Peyer's patch (tissue), 4 donors: Measurements from ENCODE around the gene TMEM242. TPM values are rescaled to one million over a fixed set of nuclear protein-coding genes. Genes with fewer than 3 reads are reported as not detected.
A peak's percentile ranks its signal among the peaks of the same experiment; 100 is the strongest.

Source experiments
- DNase-seq, 3 donors: peaks; one replicate each; pipeline ENCODE4 v3.0.0-alpha.2; 2017 to 2019
- H3K27ac ChIP-seq, 4 donors: fragments of 200-600 bp; sonication (generic); one replicate each; pipeline ENCODE4 v1.5.1; 2016 to 2019
- H3K27me3 ChIP-seq, 2 donors: fragments of 200-600 bp; sonication (generic); one replicate each; pipeline ENCODE4 v1.5.1; 2019
- H3K36me3 ChIP-seq, 3 donors: fragments of 200-600 bp; sonication (generic); one replicate each; pipeline ENCODE4 v1.5.1; 2016 to 2019
- H3K4me1 ChIP-seq, 4 donors: fragments of 200-600 bp; sonication (generic); one replicate each; pipeline ENCODE4 v1.5.1; 2016 to 2019
- H3K4me3 ChIP-seq, 4 donors: fragments of 200-600 bp; sonication (generic); 1 replicate in 3 of 4; 2 replicates in 1 of 4; pipeline ENCODE4 v1.5.1; 2016 to 2019; ENCODE audit warnings: mild to moderate bottlenecking in 1 of 4
- H3K9me3 ChIP-seq, 4 donors: fragments of 200-600 bp; sonication (generic); one replicate each; pipeline ENCODE4 v1.5.1; 2016 to 2019; ENCODE audit warnings: mild to moderate bottlenecking in 1 of 4
- POLR2A ChIP-seq, 2 donors: fragments of 450-650 bp; IDR thresholded peaks; one replicate each; pipeline ENCODE4 v1.5.1; 2017; ENCODE audit warnings: antibody characterized with exemption in 2 of 2, mild to moderate bottlenecking in 2 of 2, moderate library complexity in 2 of 2
- total RNA-seq, 4 donors: library from RNA; depleted of rRNA; stranded (reverse); fragments of >200 nt; gene quantifications; one replicate each; pipeline ENCODE4 v1.1.0, GENCODE V29; 2016
- TF ChIP-seq, protein P1 (sequence below), 6 experiments: fragments of 450-650 bp in 4 of 6; fragments of 200-600 bp in 2 of 6; sonication (generic) in 1 of 6; IDR thresholded peaks; one replicate each; pipeline ENCODE4 v1.5.1; 2017 to 2019; ENCODE audit warnings: antibody characterized with exemption in 6 of 6, mild to moderate bottlenecking in 3 of 6, moderate library complexity in 1 of 6

Gene TMEM242
- total RNA-seq, 4 donors from 2014 or later: 3.3 to 9.4 (median 4.9) TPM

DNA sequence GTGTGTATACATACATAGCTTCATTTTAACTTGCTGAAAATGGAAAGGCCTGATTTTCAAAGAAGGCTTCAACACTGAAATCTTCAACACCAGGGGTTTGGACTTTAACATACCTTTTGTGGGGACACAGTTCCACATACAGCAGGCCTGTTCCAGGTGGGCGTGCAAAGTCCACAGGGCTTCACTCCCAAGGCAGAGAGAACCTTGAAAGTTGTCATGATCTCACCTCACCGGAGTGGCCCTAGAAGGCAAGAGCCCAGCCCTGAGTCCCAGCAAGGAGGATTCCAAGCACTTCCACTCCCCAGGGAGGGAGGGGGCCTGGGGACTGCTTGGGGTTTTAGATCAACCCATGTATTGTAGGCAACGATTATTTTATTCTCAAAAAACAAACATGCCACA lies 47.2 kb downstream of the TMEM242 start:
- DNase-seq: peak in 2 of 3 donors; percentile 59 to 65
- Histone ChIP-seq H3K4me1 (peaks cover 3 to 9% (median 6%) of the 10 kb centered on the region in 4 donors), H3K27ac (no peak overlapping the region), H3K9me3 (no peaks in the 10 kb centered on the region), H3K27me3 (no peaks in the 10 kb centered on the region), H3K4me3 (no peak overlapping the region), H3K36me3 (no peaks in the 10 kb centered on the region)
- TF ChIP-seq POLR2A (IDR thresholded peaks at IDR 0.05): no peak
- TF ChIP-seq, protein P1, sequence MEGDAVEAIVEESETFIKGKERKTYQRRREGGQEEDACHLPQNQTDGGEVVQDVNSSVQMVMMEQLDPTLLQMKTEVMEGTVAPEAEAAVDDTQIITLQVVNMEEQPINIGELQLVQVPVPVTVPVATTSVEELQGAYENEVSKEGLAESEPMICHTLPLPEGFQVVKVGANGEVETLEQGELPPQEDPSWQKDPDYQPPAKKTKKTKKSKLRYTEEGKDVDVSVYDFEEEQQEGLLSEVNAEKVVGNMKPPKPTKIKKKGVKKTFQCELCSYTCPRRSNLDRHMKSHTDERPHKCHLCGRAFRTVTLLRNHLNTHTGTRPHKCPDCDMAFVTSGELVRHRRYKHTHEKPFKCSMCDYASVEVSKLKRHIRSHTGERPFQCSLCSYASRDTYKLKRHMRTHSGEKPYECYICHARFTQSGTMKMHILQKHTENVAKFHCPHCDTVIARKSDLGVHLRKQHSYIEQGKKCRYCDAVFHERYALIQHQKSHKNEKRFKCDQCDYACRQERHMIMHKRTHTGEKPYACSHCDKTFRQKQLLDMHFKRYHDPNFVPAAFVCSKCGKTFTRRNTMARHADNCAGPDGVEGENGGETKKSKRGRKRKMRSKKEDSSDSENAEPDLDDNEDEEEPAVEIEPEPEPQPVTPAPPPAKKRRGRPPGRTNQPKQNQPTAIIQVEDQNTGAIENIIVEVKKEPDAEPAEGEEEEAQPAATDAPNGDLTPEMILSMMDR (IDR thresholded peaks at IDR 0.05): no peak

DNA sequence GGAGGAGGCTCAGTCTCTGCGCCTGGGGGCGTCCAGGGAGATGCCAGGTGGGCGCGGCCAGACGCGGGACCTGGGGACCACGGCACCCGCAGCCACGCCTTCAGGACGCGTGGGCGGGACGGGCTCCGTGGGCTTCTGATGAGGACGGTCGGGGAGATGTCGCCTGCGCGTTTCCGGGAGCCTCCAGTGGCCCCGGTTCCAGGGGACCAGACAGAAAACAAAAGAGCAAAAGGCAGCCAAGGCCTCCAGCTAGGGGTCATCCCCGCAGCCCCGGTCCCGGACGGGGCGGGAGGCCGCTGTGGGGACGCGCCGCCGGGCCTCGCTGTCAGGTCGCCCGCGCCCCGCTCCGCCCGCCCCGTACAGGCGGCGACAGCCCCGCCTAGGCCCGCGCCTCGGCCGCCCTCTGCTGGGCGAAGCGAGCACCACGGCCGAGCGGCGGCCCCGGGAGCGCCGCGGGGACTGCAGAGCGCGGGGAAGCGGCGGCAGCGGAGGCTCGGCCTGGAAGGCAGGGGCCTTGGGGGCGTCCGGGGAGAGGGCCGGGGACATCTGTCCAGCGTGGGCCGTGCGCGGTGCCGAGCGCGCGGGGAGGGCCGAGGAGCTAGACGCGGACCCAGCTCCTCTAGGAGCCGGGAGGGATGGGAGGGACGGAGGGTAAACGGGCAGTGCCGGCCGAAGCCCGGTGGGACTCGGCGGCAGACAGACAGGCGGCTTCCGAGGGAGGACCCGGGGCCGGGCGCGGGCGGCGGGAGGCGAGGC lies 48.7 kb downstream of the TMEM242 start:
- Histone ChIP-seq H3K4me3 (peak overlapping the region; percentile 72 to 82 (median 76)), H3K36me3 (no peaks in the 10 kb centered on the region), H3K27me3 (no peaks in the 10 kb centered on the region), H3K9me3 (no peaks in the 10 kb centered on the region), H3K27ac (peak overlapping the region; percentile 73 to 94 (median 86)), H3K4me1 (peaks cover 3 to 9% (median 6%) of the 10 kb centered on the region in 4 donors)
- DNase-seq: peak; percentile 86 to 94 (median 93)
- TF ChIP-seq POLR2A (IDR thresholded peaks at IDR 0.05): peak in 1 of 2 donors; percentile 45
- TF ChIP-seq, protein P1 (IDR thresholded peaks at IDR 0.05): peak; percentile 79 to 97 (median 96)

DNA sequence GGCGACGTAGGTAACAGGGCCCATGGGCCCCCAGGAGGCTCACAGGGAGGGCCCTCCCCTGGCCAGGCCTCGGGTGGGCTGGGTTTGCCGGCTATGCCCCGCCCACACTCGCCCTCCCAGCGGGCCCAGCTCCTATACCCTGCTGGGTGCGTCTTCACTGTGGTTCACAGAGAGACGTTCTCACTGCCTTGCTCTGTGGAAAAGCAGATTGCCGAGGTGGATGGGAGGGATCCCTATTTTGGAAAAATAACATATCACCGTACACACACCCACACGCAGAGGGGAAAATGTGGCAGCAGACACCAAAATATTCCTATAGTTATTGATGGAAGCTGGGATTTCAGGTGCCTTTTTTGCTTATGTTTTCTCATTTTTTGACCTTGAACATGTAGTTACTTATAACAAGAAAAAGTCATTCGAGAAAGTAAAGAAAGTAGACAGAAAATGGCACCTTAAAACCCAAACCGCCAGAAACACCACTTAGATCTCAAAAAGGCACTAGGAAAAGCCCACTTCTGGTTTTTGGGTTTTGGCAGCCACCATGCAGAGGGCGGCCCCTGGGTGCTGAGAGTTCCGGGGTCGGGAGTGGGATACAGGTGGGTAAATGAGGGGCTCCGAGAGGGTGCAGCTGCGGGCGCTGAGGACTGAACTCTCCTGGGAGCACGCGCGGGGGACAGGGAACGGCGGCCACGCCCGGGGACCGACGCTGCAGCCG lies 49.4 kb downstream of the TMEM242 start:
- TF ChIP-seq POLR2A (IDR thresholded peaks at IDR 0.05): no peak
- TF ChIP-seq, protein P1 (IDR thresholded peaks at IDR 0.05): no peak
- H3K36me3 ChIP-seq: no peaks in the 10 kb centered on the region
- H3K4me1 ChIP-seq: peaks cover 3 to 9% (median 7%) of the 10 kb centered on the region in 4 donors
- peak overlapping the region; percentile 72 to 82 (median 76) for H3K4me3 ChIP-seq
- DNase-seq: peak; percentile 55 to 84 (median 78)
- H3K27me3 ChIP-seq: no peaks in the 10 kb centered on the region
- H3K9me3 ChIP-seq: no peaks in the 10 kb centered on the region
- peak overlapping the region; percentile 73 to 94 (median 86) for H3K27ac ChIP-seq

DNA sequence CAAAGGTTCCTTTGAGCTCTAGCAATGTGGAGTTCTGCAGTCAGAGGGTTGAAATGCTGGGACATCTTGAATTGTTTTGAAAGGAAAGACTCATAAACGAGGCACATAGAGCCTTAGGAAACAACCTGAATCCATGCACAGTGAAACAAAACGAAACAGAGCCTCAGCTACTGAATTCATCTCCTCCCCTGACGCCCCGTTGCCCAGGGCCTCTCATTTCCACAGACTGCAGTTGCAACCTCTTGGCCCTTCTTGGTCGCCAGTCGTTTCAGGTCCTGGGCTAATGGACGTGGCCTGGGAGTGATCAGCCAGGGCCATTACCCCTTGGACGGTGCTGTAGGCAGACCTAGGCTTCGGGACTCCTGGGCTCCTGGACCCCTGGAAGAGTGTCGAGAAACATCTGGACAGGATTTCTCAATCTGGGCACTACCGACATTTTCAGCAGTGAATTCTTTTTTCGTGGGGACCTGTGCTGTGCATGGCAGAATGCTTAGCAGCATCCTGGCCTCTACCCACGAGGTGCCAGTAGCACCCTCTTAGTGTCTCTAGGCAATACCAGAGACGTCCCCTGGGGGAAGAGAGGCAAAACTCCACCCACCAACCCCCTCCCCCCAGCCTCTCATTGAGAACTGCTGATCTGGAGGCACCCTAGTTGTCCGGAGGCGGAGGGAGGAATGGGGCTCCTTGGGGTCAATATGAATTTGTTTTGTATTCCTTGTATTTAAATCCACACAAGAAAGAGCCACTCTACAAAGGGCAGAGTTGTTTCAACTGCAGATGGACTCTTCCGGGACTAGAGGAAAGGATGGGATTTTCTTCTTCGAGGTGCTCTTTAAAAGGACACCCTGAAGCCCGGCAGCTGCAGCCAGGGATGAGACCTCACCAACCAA lies 50.2 kb downstream of the TMEM242 start:
- no peaks in the 10 kb centered on the region for H3K27me3 ChIP-seq
- peak in 1 of 3 donors; percentile 43 for DNase-seq
- H3K4me3 ChIP-seq: peak overlapping the region in 1 of 4 donors; percentile 82
- H3K36me3 ChIP-seq: no peaks in the 10 kb centered on the region
- no peak for TF ChIP-seq POLR2A (IDR thresholded peaks at IDR 0.05)
- TF ChIP-seq, protein P1 (IDR thresholded peaks at IDR 0.05): no peak
- H3K9me3 ChIP-seq: no peaks in the 10 kb centered on the region
- peaks cover 3 to 13% (median 8%) of the 10 kb centered on the region in 4 donors for H3K4me1 ChIP-seq
- H3K27ac ChIP-seq: peak overlapping the region in 3 of 4 donors; percentile 81 to 94 (median 90)

DNA sequence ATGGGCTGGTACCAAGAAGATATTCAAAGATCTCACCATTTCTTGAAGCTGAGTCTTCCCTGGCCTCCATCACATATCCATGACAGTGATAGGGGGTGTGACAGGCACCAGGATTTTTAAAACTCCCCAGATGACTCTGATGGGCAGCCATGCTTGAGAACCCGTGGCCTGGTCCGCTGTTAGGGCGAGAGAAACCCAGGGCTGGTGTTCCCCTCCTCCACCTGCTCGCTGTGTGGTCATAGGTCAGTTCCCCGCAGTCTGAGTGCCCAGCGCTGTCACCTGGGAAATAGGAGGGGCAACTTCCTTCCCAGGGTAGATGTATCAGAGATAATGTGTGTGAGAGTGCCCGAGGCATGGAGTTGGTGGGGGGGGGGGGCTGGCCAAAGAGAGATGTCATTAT lies 50.9 kb downstream of the TMEM242 start:
- H3K4me1 ChIP-seq: peaks cover 3 to 13% (median 8%) of the 10 kb centered on the region in 4 donors
- H3K9me3 ChIP-seq: no peaks in the 10 kb centered on the region
- H3K4me3 ChIP-seq: no peak overlapping the region
- no peaks in the 10 kb centered on the region for H3K36me3 ChIP-seq
- no peak overlapping the region for H3K27ac ChIP-seq
- H3K27me3 ChIP-seq: no peaks in the 10 kb centered on the region
- TF ChIP-seq, protein P1 (IDR thresholded peaks at IDR 0.05): no peak
- TF ChIP-seq POLR2A (IDR thresholded peaks at IDR 0.05): no peak
- peak in 1 of 3 donors; percentile 61 for DNase-seq
